ENCODE data around the gene ELFN2.

DNA sequence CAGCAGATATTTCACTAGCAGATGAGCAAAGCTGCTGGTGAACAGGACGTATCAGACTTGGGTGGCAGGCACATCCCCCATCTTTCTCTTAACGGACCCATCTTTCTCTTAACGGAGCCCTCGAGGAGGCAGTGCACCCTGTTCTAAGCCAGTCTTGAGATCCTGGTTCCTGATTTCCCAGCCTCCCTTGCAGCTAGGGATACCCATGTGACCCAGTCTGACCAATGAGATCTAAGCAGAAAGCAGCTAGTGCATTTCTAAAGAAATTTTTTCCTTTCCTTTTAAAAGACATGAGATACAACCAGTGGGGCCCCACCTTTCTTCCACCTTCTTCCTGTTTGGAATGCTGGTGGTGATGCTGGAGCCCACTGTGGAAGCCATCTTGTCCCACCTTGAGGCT is 13.6 kb upstream of the ELFN2 start:
- TF ChIP-seq, protein P1, sequence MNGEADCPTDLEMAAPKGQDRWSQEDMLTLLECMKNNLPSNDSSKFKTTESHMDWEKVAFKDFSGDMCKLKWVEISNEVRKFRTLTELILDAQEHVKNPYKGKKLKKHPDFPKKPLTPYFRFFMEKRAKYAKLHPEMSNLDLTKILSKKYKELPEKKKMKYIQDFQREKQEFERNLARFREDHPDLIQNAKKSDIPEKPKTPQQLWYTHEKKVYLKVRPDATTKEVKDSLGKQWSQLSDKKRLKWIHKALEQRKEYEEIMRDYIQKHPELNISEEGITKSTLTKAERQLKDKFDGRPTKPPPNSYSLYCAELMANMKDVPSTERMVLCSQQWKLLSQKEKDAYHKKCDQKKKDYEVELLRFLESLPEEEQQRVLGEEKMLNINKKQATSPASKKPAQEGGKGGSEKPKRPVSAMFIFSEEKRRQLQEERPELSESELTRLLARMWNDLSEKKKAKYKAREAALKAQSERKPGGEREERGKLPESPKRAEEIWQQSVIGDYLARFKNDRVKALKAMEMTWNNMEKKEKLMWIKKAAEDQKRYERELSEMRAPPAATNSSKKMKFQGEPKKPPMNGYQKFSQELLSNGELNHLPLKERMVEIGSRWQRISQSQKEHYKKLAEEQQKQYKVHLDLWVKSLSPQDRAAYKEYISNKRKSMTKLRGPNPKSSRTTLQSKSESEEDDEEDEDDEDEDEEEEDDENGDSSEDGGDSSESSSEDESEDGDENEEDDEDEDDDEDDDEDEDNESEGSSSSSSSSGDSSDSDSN (CRISPR knock-in tag; IDR thresholded peaks at IDR 0.05), result no peak
- TF ChIP-seq, protein P2, sequence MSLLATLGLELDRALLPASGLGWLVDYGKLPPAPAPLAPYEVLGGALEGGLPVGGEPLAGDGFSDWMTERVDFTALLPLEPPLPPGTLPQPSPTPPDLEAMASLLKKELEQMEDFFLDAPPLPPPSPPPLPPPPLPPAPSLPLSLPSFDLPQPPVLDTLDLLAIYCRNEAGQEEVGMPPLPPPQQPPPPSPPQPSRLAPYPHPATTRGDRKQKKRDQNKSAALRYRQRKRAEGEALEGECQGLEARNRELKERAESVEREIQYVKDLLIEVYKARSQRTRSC (CRISPR knock-in tag; IDR thresholded peaks at IDR 0.05; ENCODE audit: low read depth), result no peak
- TF ChIP-seq ZSCAN21 (CRISPR knock-in tag; IDR thresholded peaks at IDR 0.05; ENCODE audit: borderline replicate concordance) (no peak), ZNF274 (CRISPR knock-in tag; IDR thresholded peaks at IDR 0.05) (no peak)

Measured in HepG2 (cell line).